Measurements from ENCODE around the gene HLA-DMA.

GRCh38 chr6:32903952-32904351 is 48.9 kb downstream of the HLA-DMA start:
- TF ChIP-seq CTCF (IDR thresholded peaks at IDR 0.05; ENCODE audit: control extremely low read depth in 1 of 3, insufficient read depth in 1 of 3, low read depth in 1 of 3, low read length in 3 of 3) (no peak), KDM1A (IDR thresholded peaks at IDR 0.05; ENCODE audit: borderline replicate concordance, low read length) (no peak), POLR2A (IDR thresholded peaks at IDR 0.05; ENCODE audit: control extremely low read depth in 1 of 2, low read depth in 2 of 2, low read length in 2 of 2) (no peak), NRF1 (IDR thresholded peaks at IDR 0.05; ENCODE audit: low read depth, low read length) (no peak), EZH2 (IDR thresholded peaks at IDR 0.05; ENCODE audit: low read depth, low read length, severe bottlenecking) (no peak), HDAC6 (IDR thresholded peaks at IDR 0.05; ENCODE audit: low read depth, low read length) (no peak), BACH1 (IDR thresholded peaks at IDR 0.05; ENCODE audit: low read length) (no peak), BRCA1 (IDR thresholded peaks at IDR 0.05; ENCODE audit: low read depth, low read length) (no peak), FOSL1 (IDR thresholded peaks at IDR 0.05; ENCODE audit: insufficient read depth, low read depth, low read length) (no peak)
- TF ChIP-seq, protein P1, sequence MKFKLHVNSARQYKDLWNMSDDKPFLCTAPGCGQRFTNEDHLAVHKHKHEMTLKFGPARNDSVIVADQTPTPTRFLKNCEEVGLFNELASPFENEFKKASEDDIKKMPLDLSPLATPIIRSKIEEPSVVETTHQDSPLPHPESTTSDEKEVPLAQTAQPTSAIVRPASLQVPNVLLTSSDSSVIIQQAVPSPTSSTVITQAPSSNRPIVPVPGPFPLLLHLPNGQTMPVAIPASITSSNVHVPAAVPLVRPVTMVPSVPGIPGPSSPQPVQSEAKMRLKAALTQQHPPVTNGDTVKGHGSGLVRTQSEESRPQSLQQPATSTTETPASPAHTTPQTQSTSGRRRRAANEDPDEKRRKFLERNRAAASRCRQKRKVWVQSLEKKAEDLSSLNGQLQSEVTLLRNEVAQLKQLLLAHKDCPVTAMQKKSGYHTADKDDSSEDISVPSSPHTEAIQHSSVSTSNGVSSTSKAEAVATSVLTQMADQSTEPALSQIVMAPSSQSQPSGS (IDR thresholded peaks at IDR 0.05; ENCODE audit: low read length), result no peak

All from H1 (cell line).